ENCODE measurements around the gene KLHDC8A. TPM values are rescaled to one million over a fixed set of nuclear protein-coding genes. Genes with fewer than 3 reads are reported as not detected.

Gene KLHDC8A
- total and polyA plus RNA-seq, 8 donors = 0.28 to 5.4 (median 0.81) TPM

- no peak overlapping the region for H3K4me3 ChIP-seq
- H3K27me3 ChIP-seq = no peaks in the 10 kb centered on the region
- no peaks in the 10 kb centered on the region for H3K9me3 ChIP-seq
- DNase-seq (no peak), ATAC-seq (no peak), FAIRE-seq (no peak)
- WGBS, 2 donors = 79 to 90% methylated on average over 4 of the region's 4 CpGs
- no peaks in the 10 kb centered on the region for H3K36me3 ChIP-seq
- TF ChIP-seq CTCF (IDR thresholded peaks at IDR 0.05) = no peak
- no peak overlapping the region for H3K27ac ChIP-seq
- H3K4me1 ChIP-seq = peaks cover 0 to 7% (median 7%) of the 10 kb centered on the region in 3 donors
- intact Hi-C loops (cut with DNase I) = no loop called here
Measured at GRCh38 chr1:205353191-205353590, 3.5 kb downstream of the KLHDC8A start.

- Histone ChIP-seq H3K36me3 (no peaks in the 10 kb centered on the region), H3K4me3 (no peak overlapping the region), H3K9me3 (no peaks in the 10 kb centered on the region), H3K27me3 (no peaks in the 10 kb centered on the region), H3K4me1 (peaks cover 0 to 7% (median 7%) of the 10 kb centered on the region in 3 donors), H3K27ac (no peak overlapping the region)
- peak in 2 of 4 donors; percentile 71 to 76 for ATAC-seq
- intact Hi-C loops (cut with DNase I) = no loop called here
- FAIRE-seq = no peak
- WGBS, 2 donors = 88 to 90% methylated on average over 11 of the region's 11 CpGs
- DNase-seq = peak in 2 of 6 donors; percentile 23 to 56
- TF ChIP-seq CTCF (IDR thresholded peaks at IDR 0.05) = no peak
Measured at GRCh38 chr1:205351984-205352713, 4.6 kb downstream of the KLHDC8A start.

GRCh38 chr1:205350691-205351141 lies 6.0 kb downstream of the KLHDC8A start:
- H3K9me3 ChIP-seq = no peaks in the 10 kb centered on the region
- no peak for FAIRE-seq
- intact Hi-C loops (cut with DNase I) = no loop called here
- ATAC-seq = no peak
- TF ChIP-seq CTCF (IDR thresholded peaks at IDR 0.05) = no peak
- H3K27ac ChIP-seq = no peak overlapping the region
- peak in 1 of 6 donors; percentile 23 for DNase-seq
- WGBS, 2 donors = 71 to 84% methylated on average over 8 of the region's 8 CpGs
- H3K27me3 ChIP-seq = no peaks in the 10 kb centered on the region
- no peak overlapping the region for H3K4me3 ChIP-seq
- peaks cover 0 to 7% (median 7%) of the 10 kb centered on the region in 3 donors for H3K4me1 ChIP-seq
- H3K36me3 ChIP-seq = no peaks in the 10 kb centered on the region

GRCh38 chr1:205350124-205350523 lies 6.6 kb downstream of the KLHDC8A start:
- no peaks in the 10 kb centered on the region for H3K27me3 ChIP-seq
- H3K36me3 ChIP-seq = no peaks in the 10 kb centered on the region
- no peak overlapping the region for H3K4me3 ChIP-seq
- no peaks in the 10 kb centered on the region for H3K9me3 ChIP-seq
- intact Hi-C loops (cut with DNase I) = no loop called here
- H3K4me1 ChIP-seq = peaks cover 0 to 7% (median 7%) of the 10 kb centered on the region in 3 donors
- H3K27ac ChIP-seq = no peak overlapping the region
- DNase-seq = peak in 1 of 6 donors; percentile 7
- TF ChIP-seq CTCF (IDR thresholded peaks at IDR 0.05) = no peak
- no peak for FAIRE-seq
- no peak for ATAC-seq
- 74 to 91% methylated on average over 4 of the region's 4 CpGs for WGBS, 2 donors
